Mucosa of rectum (tissue), 2 donors: ENCODE results near the gene RAD51B.

ENCODE experiments used
- H3K27ac ChIP-seq, 2 donors: one replicate each; pipeline ENCODE4 v1.7.0; 2013; ENCODE audit warnings: inconsistent platforms in 2 of 2, low read depth in 2 of 2, low read length in 2 of 2
- H3K27me3 ChIP-seq, 2 donors: one replicate each; pipeline ENCODE4 v1.7.0; 2013; ENCODE audit warnings: low read length in 2 of 2; ENCODE audit not compliant: control insufficient read depth in 2 of 2, insufficient read depth in 2 of 2
- H3K36me3 ChIP-seq, 2 donors: one replicate each; pipeline ENCODE4 v1.7.0; 2013; ENCODE audit warnings: low read length in 2 of 2; ENCODE audit not compliant: control insufficient read depth in 2 of 2, insufficient read depth in 2 of 2
- H3K4me1 ChIP-seq, 2 donors: one replicate each; pipeline ENCODE4 v1.7.0; 2013; ENCODE audit warnings: low read length in 2 of 2, mild to moderate bottlenecking in 1 of 2; ENCODE audit not compliant: control insufficient read depth in 2 of 2, insufficient read depth in 2 of 2
- H3K4me3 ChIP-seq, 2 donors: one replicate each; pipeline ENCODE4 v1.7.0; 2013; ENCODE audit warnings: low read length in 2 of 2
- H3K9ac ChIP-seq, 2 donors: one replicate each; pipeline ENCODE4 v1.7.0; 2013; ENCODE audit warnings: low read length in 2 of 2, low read depth in 1 of 2, mild to moderate bottlenecking in 1 of 2
- H3K9me3 ChIP-seq, 2 donors: one replicate each; pipeline ENCODE4 v1.7.0; 2013; ENCODE audit warnings: low read length in 2 of 2; ENCODE audit not compliant: control insufficient read depth in 2 of 2
- donor health status: healthy.
- donor health status: Normal muscosa, but diverticular disease.

RAD51B gene

DNA sequence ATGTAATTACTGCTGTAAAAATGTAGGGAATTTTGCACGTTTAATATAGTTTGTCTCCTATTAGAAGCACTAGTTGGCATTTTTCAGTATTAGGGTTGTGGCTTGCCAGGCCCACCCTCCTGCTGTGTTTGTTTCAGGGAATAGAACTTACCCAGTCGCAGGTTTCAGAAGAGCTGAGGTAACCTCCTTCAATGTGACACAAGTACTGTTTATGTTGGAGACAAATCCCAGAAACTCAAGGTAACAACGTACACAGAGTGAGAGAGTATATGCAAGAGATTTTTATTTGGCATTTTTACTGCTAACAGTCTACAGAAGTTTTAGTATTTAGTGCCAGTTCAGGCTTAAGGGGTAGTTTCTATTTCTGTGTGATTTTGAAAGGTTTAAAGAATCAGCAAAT is 284.3 kb downstream of the RAD51B start:
- Histone ChIP-seq H3K4me3 (no peak overlapping the region), H3K9ac (no peak overlapping the region), H3K27ac (no peak overlapping the region), H3K27me3 (no peaks in the 10 kb centered on the region), H3K9me3 (peaks cover 10 to 13% of the 10 kb centered on the region in 2 donors), H3K4me1 (no peaks in the 10 kb centered on the region), H3K36me3 (no peaks in the 10 kb centered on the region)

- H3K36me3 ChIP-seq = no peaks in the 10 kb centered on the region
- H3K4me3 ChIP-seq = no peak overlapping the region
- peaks cover 10 to 13% of the 10 kb centered on the region in 2 donors for H3K9me3 ChIP-seq
- H3K27me3 ChIP-seq = no peaks in the 10 kb centered on the region
- H3K27ac ChIP-seq = no peak overlapping the region
- H3K9ac ChIP-seq = no peak overlapping the region
- H3K4me1 ChIP-seq = peaks cover 0 to 2% of the 10 kb centered on the region in 2 donors
These were observed 284.9 kb downstream of the RAD51B start for GRCh38 chr14:68104518-68104917.

DNA sequence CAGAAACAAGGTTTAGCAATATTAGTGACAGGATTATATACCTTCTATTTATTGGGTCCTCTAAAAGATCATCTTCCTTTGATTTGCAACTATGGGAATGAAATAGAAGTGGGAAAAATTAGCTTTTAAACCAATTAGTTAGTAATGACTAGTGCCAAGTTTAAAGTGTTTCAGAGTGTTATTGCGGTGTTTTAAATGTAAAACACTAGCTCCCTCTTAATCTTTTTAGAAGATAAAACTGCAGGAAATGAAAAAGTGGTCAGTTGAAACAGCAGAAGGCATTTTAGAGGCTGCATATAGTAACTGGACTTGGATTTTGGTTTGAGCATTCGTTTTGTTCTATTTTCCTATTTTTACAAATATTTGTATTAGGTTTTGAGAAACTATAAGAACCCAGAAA is 286.2 kb downstream of the RAD51B start:
- Histone ChIP-seq H3K4me1 (peaks cover 3 to 12% of the 10 kb centered on the region in 2 donors), H3K36me3 (no peaks in the 10 kb centered on the region), H3K27ac (no peak overlapping the region), H3K27me3 (no peaks in the 10 kb centered on the region), H3K9me3 (peaks cover 10 to 11% of the 10 kb centered on the region in 2 donors), H3K9ac (no peak overlapping the region), H3K4me3 (no peak overlapping the region)

DNA sequence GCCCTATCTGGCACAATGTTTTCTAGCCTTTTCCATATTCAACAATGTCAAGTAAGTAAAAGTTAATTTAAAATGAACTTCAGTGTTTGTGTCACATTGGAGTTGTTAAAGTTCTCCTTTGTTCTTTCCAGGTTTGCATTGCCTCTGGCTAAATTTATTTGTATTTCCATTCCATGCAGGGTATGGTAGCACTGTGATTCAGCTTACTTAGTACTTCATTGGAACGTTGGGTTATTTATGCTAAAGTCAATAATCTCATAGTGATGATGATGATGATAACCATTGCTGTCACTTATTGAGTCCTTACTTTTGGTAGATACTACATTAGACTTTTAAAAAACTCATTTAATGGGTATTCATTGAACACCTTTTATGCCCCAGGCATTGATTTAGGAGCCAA is 286.9 kb downstream of the RAD51B start:
- H3K27ac ChIP-seq = no peak overlapping the region
- no peaks in the 10 kb centered on the region for H3K27me3 ChIP-seq
- H3K9me3 ChIP-seq = peaks cover 8 to 10% of the 10 kb centered on the region in 2 donors
- no peaks in the 10 kb centered on the region for H3K36me3 ChIP-seq
- H3K4me1 ChIP-seq = peaks cover 3 to 17% of the 10 kb centered on the region in 2 donors
- no peak overlapping the region for H3K9ac ChIP-seq
- no peak overlapping the region for H3K4me3 ChIP-seq

DNA sequence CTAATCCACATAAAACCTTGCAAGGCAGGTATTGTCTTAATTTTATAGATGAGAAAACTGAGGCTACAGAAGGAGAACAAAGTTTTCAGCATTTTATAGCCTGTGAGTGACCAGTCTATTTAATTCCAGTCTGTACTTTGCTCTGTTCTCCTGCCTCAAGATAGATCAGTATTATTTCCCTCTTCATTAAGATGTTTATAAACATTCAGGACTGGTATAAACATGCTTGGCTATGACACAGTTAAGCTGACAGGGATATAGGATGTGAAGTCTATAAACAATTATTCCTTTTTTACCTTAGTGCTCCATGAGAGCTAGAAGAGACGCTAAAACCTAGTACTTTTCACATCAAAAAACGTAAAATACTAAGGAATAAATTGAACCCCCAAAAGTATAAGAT is 287.3 kb downstream of the RAD51B start:
- H3K9me3 ChIP-seq = peaks cover 4 to 8% of the 10 kb centered on the region in 2 donors
- no peaks in the 10 kb centered on the region for H3K27me3 ChIP-seq
- peaks cover 7 to 22% of the 10 kb centered on the region in 2 donors for H3K4me1 ChIP-seq
- H3K36me3 ChIP-seq = no peaks in the 10 kb centered on the region
- no peak overlapping the region for H3K27ac ChIP-seq
- no peak overlapping the region for H3K4me3 ChIP-seq
- no peak overlapping the region for H3K9ac ChIP-seq

GRCh38 chr14:68109132-68109900 is 289.7 kb downstream of the RAD51B start:
- Histone ChIP-seq H3K9ac (no peak overlapping the region), H3K4me3 (no peak overlapping the region), H3K36me3 (no peaks in the 10 kb centered on the region), H3K9me3 (no peaks in the 10 kb centered on the region), H3K4me1 (peaks cover 10 to 33% of the 10 kb centered on the region in 2 donors), H3K27me3 (no peaks in the 10 kb centered on the region), H3K27ac (no peak overlapping the region)

DNA sequence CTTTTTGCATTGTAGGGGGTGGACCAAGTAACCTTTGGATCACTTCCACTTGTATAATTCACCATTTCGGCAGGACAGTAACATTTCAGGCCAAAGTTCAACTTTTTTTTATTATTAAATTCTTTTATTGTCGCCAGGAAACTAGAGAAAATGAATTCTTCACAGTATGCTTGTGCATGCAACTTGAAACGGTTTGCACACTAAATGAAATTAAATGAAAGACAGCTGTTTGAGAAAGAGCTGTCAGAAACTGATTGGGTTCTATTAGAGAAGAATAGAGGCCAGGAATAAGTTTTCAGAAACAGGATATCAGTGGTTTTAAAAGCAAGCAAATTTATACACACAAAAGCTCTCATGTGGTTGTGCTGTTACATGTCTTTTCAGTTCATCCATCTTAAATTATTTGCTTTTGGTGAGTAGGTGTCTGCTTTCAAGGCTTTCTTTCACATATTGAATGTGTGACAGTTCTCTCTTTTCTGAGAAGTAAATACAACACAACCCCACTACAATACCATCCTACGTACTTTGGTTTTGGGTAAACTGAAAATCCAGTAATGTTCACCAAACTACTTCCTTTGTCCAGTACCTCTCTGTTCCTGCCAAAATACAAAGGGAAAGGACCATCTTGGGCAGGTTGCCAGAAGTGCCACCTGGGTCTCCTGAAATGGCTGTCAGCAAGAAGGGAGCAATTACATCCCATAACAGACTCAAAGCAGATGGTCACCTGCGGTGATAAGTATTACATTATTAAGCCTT is 291.7 kb downstream of the RAD51B start:
- no peaks in the 10 kb centered on the region for H3K36me3 ChIP-seq
- no peak overlapping the region for H3K9ac ChIP-seq
- peak overlapping the region in 1 of 2 donors; percentile 18 for H3K27ac ChIP-seq
- no peaks in the 10 kb centered on the region for H3K27me3 ChIP-seq
- H3K9me3 ChIP-seq = no peaks in the 10 kb centered on the region
- peaks cover 10 to 33% of the 10 kb centered on the region in 2 donors for H3K4me1 ChIP-seq
- H3K4me3 ChIP-seq = no peak overlapping the region

DNA sequence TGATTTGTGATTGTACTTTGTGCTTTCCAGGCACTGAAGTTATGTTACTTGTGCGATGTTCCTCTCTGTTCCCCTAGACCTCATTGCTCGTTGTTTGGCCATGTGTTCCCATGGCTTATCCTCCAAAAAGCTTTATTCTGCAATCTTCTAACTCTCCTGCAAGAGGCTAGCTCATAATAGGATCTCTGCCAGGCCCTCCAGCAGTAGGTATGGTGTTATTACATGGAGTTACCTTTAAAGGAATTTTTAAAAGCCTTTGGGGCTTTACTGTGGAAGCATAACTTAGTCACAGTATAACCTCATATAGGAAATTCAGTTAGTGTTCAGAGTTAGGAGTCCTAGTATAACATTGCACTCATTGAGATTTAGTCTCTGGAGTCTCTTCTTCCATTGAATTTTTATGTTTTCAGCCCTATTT is 292.3 kb downstream of the RAD51B start:
- no peak overlapping the region for H3K27ac ChIP-seq
- H3K4me1 ChIP-seq = peaks cover 10 to 33% of the 10 kb centered on the region in 2 donors

GRCh38 chr14:68112442-68112841 is 292.9 kb downstream of the RAD51B start:
- no peak overlapping the region for H3K9ac ChIP-seq
- H3K27ac ChIP-seq = no peak overlapping the region
- no peaks in the 10 kb centered on the region for H3K9me3 ChIP-seq
- no peak overlapping the region for H3K4me3 ChIP-seq
- peaks cover 10 to 33% of the 10 kb centered on the region in 2 donors for H3K4me1 ChIP-seq
- no peaks in the 10 kb centered on the region for H3K36me3 ChIP-seq
- H3K27me3 ChIP-seq = no peaks in the 10 kb centered on the region

More for the DNA sequence above, 292.3 kb downstream of the RAD51B start:
- H3K27me3 ChIP-seq = no peaks in the 10 kb centered on the region
- H3K36me3 ChIP-seq = no peaks in the 10 kb centered on the region
- no peak overlapping the region for H3K4me3 ChIP-seq
- no peak overlapping the region for H3K9ac ChIP-seq
- no peaks in the 10 kb centered on the region for H3K9me3 ChIP-seq

DNA sequence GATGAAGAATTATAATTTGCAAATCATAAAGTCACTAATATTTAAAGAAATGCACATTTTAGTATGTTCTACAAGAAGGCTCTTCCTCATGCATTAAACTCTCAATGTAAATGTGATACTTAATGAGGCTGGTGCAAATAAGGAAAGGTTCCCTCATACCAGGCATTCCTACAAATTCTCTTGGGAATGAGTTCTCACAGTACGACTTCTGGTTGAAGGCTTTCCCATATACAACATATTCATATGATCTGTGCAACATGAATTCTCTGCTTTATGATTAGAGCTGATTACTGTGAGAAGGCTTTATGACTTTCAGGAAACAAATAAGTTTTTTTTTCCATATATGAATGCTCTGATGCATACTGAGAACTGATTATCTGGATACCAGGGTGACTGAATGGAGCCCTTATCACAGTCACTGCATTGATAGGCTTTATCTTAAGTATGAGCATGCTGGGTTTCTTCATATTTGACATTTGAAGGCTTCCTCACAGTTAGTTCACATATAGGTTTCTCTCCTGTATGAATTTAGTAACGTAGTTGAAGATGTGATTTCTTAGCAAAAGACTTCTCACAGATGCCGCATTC is 293.9 kb downstream of the RAD51B start:
- Histone ChIP-seq H3K27ac (no peak overlapping the region), H3K4me3 (no peak overlapping the region), H3K4me1 (peaks cover 10 to 33% of the 10 kb centered on the region in 2 donors), H3K27me3 (no peaks in the 10 kb centered on the region), H3K36me3 (no peaks in the 10 kb centered on the region), H3K9ac (no peak overlapping the region), H3K9me3 (no peaks in the 10 kb centered on the region)
